DMS 273 treated with DMSO at 0.1 percent for 48 hours (cell line): Measurements from ENCODE around the gene LPAR6.

ENCODE experiments used
- DNase-seq: peaks from one replicate; lab custom pipeline; 2025; lab: John Stamatoyannopoulos, UW

Gene LPAR6

GRCh38 chr13:48414501-48414900 lies 1.6 kb upstream of the LPAR6 start:
- DNase-seq, result no peak

- no peak for DNase-seq
Measured at GRCh38 chr13:48411841-48412531, 927 bp downstream of the LPAR6 start.

- no peak for DNase-seq
Measured at GRCh38 chr13:48411147-48411794, 1.6 kb downstream of the LPAR6 start.

- DNase-seq, result no peak
Measured at GRCh38 chr13:48410199-48410598, 2.7 kb downstream of the LPAR6 start.

- no peak for DNase-seq
Measured at GRCh38 chr13:48405875-48406274, 7.0 kb downstream of the LPAR6 start.

- DNase-seq, result no peak
Measured at GRCh38 chr13:48404952-48405351, 8.0 kb downstream of the LPAR6 start.

GRCh38 chr13:48403913-48404312 lies 9.0 kb downstream of the LPAR6 start:
- DNase-seq, result no peak

GRCh38 chr13:48403151-48403631 lies 9.7 kb downstream of the LPAR6 start:
- DNase-seq, result no peak

- DNase-seq, result no peak
Measured at GRCh38 chr13:48402325-48402932, 10.5 kb downstream of the LPAR6 start.

GRCh38 chr13:48401480-48401879 lies 11.4 kb downstream of the LPAR6 start:
- DNase-seq, result no peak

- no peak for DNase-seq
Measured at GRCh38 chr13:48400850-48401291, 12.0 kb downstream of the LPAR6 start.

- DNase-seq, result no peak
Measured at GRCh38 chr13:48400090-48400694, 12.7 kb downstream of the LPAR6 start.

GRCh38 chr13:48398450-48399095 lies 14.3 kb downstream of the LPAR6 start:
- DNase-seq, result no peak

GRCh38 chr13:48397744-48398143 lies 15.2 kb downstream of the LPAR6 start:
- DNase-seq, result no peak

- DNase-seq, result no peak
Measured at GRCh38 chr13:48393698-48394085, 19.2 kb downstream of the LPAR6 start.

GRCh38 chr13:48393030-48393697 lies 19.7 kb downstream of the LPAR6 start:
- no peak for DNase-seq

- no peak for DNase-seq
Measured at GRCh38 chr13:48391257-48391656, 21.7 kb downstream of the LPAR6 start.

- no peak for DNase-seq
Measured at GRCh38 chr13:48386816-48387215, 26.1 kb downstream of the LPAR6 start.

- DNase-seq, result no peak
Measured at GRCh38 chr13:48383384-48383783, 29.5 kb downstream of the LPAR6 start.

GRCh38 chr13:48380581-48380980 lies 32.3 kb downstream of the LPAR6 start:
- no peak for DNase-seq

- no peak for DNase-seq
Measured at GRCh38 chr13:48377857-48378256, 35.1 kb downstream of the LPAR6 start.

GRCh38 chr13:48370815-48371214 lies 42.1 kb downstream of the LPAR6 start:
- DNase-seq, result no peak
